Panc1 (cell line): ENCODE data around the gene MAGEA4.

Experiments
- CTCF ChIP-seq: fragments of 450-650 bp; IDR thresholded peaks from 2 replicates; pipeline ENCODE4 v1.5.1; 2017; ENCODE audit warnings: mild to moderate bottlenecking
- POLR2AphosphoS5 ChIP-seq: IDR thresholded peaks from 2 replicates; pipeline ENCODE4 v1.6.1; 2012; ENCODE audit warnings: mild to moderate bottlenecking, low read depth, low read length, moderate library complexity
- REST ChIP-seq, 2 experiments: IDR thresholded peaks; 2 replicates each; pipeline ENCODE4 v1.6.1; 2011 to 2012; ENCODE audit warnings: low read depth in 2 of 2, control low read depth in 1 of 2, low read length in 1 of 2, mild to moderate bottlenecking in 1 of 2, moderate library complexity in 1 of 2; ENCODE audit not compliant: insufficient read depth in 1 of 2
- SIN3A ChIP-seq: IDR thresholded peaks from 2 replicates; pipeline ENCODE4 v1.6.1; 2012; ENCODE audit warnings: low read depth, mild to moderate bottlenecking, low read length, moderate library complexity, borderline replicate concordance; ENCODE audit not compliant: insufficient read depth
- TCF7L2 ChIP-seq: IDR thresholded peaks from 2 replicates; pipeline ENCODE4 v1.6.1; 2011; ENCODE audit warnings: mild to moderate bottlenecking, low read depth, low read length, inconsistent platforms

GRCh38 chrX:151938172-151938571 is 25.5 kb downstream of the MAGEA4 start:
- TF ChIP-seq CTCF (no peak), POLR2AphosphoS5 (no peak), REST (IDR thresholded peaks at IDR 0.05; ENCODE audit: insufficient read depth in 1 of 2, low read depth in 2 of 2, low read length in 1 of 2) (no peak), TCF7L2 (no peak), SIN3A (no peak)
